Breast epithelium (tissue), 4 donors: ENCODE measurements around the gene GDPD5. TPM values are rescaled to one million over a fixed set of nuclear protein-coding genes. Genes with fewer than 3 reads are reported as not detected.

ENCODE experiments used
- DNase-seq, 2 donors: peaks; one replicate each; pipeline ENCODE4 v3.0.0-alpha.2; 2019; ENCODE audit warnings: low spot score in 2 of 2
- H3K27ac ChIP-seq, 2 donors: fragments of 200-600 bp; sonication (generic) in 1 of 2; one replicate each; pipeline ENCODE4 v1.5.1; 2016 to 2019; ENCODE audit warnings: mild to moderate bottlenecking in 1 of 2
- H3K27me3 ChIP-seq, 2 donors: fragments of 200-600 bp; sonication (generic) in 1 of 2; one replicate each; pipeline versions ENCODE4 v1.5.1 to v1.6.0; 2017 to 2019; ENCODE audit warnings: control low read depth in 1 of 2, mild to moderate bottlenecking in 1 of 2
- H3K36me3 ChIP-seq: fragments of 200-600 bp; one replicate; pipeline ENCODE4 v1.5.1; 2019
- H3K4me1 ChIP-seq, 2 donors: fragments of 200-600 bp; sonication (generic); one replicate each; pipeline ENCODE4 v1.5.1; 2016 to 2019; ENCODE audit warnings: control low read depth in 1 of 2
- H3K4me3 ChIP-seq, 3 donors: fragments of 200-600 bp; sonication (generic); 1 replicate in 2 of 3; 2 replicates in 1 of 3; pipeline ENCODE4 v1.5.1; 2016 to 2019; ENCODE audit warnings: mild to moderate bottlenecking in 3 of 3, moderate library complexity in 2 of 3
- H3K9me3 ChIP-seq, 2 donors: fragments of 200-600 bp; sonication (generic) in 1 of 2; one replicate each; pipeline ENCODE4 v1.5.1; 2016 to 2019; ENCODE audit warnings: control low read depth in 1 of 2
- CTCF ChIP-seq, 3 donors: fragments of 450-650 bp; IDR thresholded peaks; one replicate each; pipeline ENCODE4 v1.5.1; 2016 to 2017; ENCODE audit warnings: antibody characterized with exemption in 3 of 3, mild to moderate bottlenecking in 3 of 3, moderate library complexity in 3 of 3
- POLR2A ChIP-seq: fragments of 450-650 bp; IDR thresholded peaks from one replicate; pipeline ENCODE4 v1.6.1; 2016; ENCODE audit warnings: antibody characterized with exemption, mild to moderate bottlenecking, moderate library complexity
- POLR2AphosphoS5 ChIP-seq, 3 donors: sonication (generic); formaldehyde crosslinking; IDR thresholded peaks; one replicate each; pipeline ENCODE4 v1.6.1; 2017; ENCODE audit warnings: antibody characterized with exemption in 3 of 3
- intact Hi-C: fragments of 100-400 bp; cut with DNase I; formaldehyde crosslinking; loops from one replicate; pipeline ENCODE4 v1.15.1; 2023; ENCODE audit warnings: low total_unique reads
- total RNA-seq, 3 donors: library from RNA; depleted of rRNA; stranded (reverse); fragments of >200 nt; gene quantifications; one replicate each; pipeline ENCODE4 v1.1.0, GENCODE V29; 2016

Gene GDPD5
- total RNA-seq, 3 donors from 2014 or later, result 10.5 to 25.9 (median 14.8) TPM

GRCh38 chr11:75435571-75435925, 90.2 kb downstream of the GDPD5 start:
- Histone ChIP-seq H3K4me3 (no peak overlapping the region), H3K36me3 (no peaks in the 10 kb centered on the region), H3K27ac (no peak overlapping the region), H3K9me3 (no peaks in the 10 kb centered on the region), H3K4me1 (no peaks in the 10 kb centered on the region), H3K27me3 (no peaks in the 10 kb centered on the region)
- TF ChIP-seq CTCF (IDR thresholded peaks at IDR 0.05), result no peak
- no peak for TF ChIP-seq POLR2A
- TF ChIP-seq POLR2AphosphoS5 (IDR thresholded peaks at IDR 0.05), result no peak
- intact Hi-C loops, result no loop called here
- no peak for DNase-seq

- TF ChIP-seq POLR2AphosphoS5 (IDR thresholded peaks at IDR 0.05) (no peak), POLR2A (no peak), CTCF (IDR thresholded peaks at IDR 0.05) (no peak)
- H3K4me3 ChIP-seq, result no peak overlapping the region
- H3K4me1 ChIP-seq, result peaks cover 0 to 4% of the 10 kb centered on the region in 2 donors
- H3K36me3 ChIP-seq, result no peaks in the 10 kb centered on the region
- no peak for DNase-seq
- intact Hi-C loops, result no loop called here
- no peak overlapping the region for H3K27ac ChIP-seq
- no peaks in the 10 kb centered on the region for H3K27me3 ChIP-seq
- H3K9me3 ChIP-seq, result no peaks in the 10 kb centered on the region
Observed at GRCh38 chr11:75434886-75435570, 90.7 kb downstream of the GDPD5 start.

- no peak overlapping the region for H3K4me3 ChIP-seq
- intact Hi-C loops, result no loop called here
- no peak overlapping the region for H3K27ac ChIP-seq
- peaks cover 4 to 6% of the 10 kb centered on the region in 2 donors for H3K9me3 ChIP-seq
- no peak for TF ChIP-seq POLR2A
- peaks cover 0 to 2% of the 10 kb centered on the region in 2 donors for H3K27me3 ChIP-seq
- H3K4me1 ChIP-seq, result peaks cover 0 to 10% of the 10 kb centered on the region in 2 donors
- no peak for DNase-seq
- no peaks in the 10 kb centered on the region for H3K36me3 ChIP-seq
Observed at GRCh38 chr11:75434051-75434450, 91.7 kb downstream of the GDPD5 start.

- Histone ChIP-seq H3K9me3 (peaks cover 4 to 6% of the 10 kb centered on the region in 2 donors), H3K4me3 (no peak overlapping the region), H3K27me3 (peaks cover 0 to 2% of the 10 kb centered on the region in 2 donors), H3K27ac (no peak overlapping the region), H3K36me3 (no peaks in the 10 kb centered on the region), H3K4me1 (peaks cover 0 to 10% of the 10 kb centered on the region in 2 donors)
- no peak for DNase-seq
- intact Hi-C loops, result no loop called here
- TF ChIP-seq POLR2A (no peak), CTCF (IDR thresholded peaks at IDR 0.05) (no peak), POLR2AphosphoS5 (IDR thresholded peaks at IDR 0.05) (no peak)
Observed at GRCh38 chr11:75433443-75433842, 92.3 kb downstream of the GDPD5 start.

- DNase-seq, result no peak
- peaks cover 4 to 6% of the 10 kb centered on the region in 2 donors for H3K9me3 ChIP-seq
- no peak within 1 kb of the TSS for H3K4me3 ChIP-seq
- peaks cover 0 to 10% of the 10 kb centered on the region in 2 donors for H3K4me1 ChIP-seq
- no peaks in the 10 kb centered on the region for H3K36me3 ChIP-seq
- H3K27me3 ChIP-seq, result peaks cover 0 to 2% of the 10 kb centered on the region in 2 donors
- TF ChIP-seq POLR2AphosphoS5 (IDR thresholded peaks at IDR 0.05), result no peak
- TF ChIP-seq CTCF (IDR thresholded peaks at IDR 0.05), result no peak
- no peak for TF ChIP-seq POLR2A
- intact Hi-C loops, result no loop called here
- no peak within 1 kb of the TSS for H3K27ac ChIP-seq
Observed at GRCh38 chr11:75432911-75433321, 92.8 kb downstream of the GDPD5 start, which contains the start of gene KLHL35. KLHL35 (minus strand) TSS chr11:75433203; CDS start chr11:75430629, 2,574 bp downstream.
